Keratinocyte (primary cell): ENCODE results near the gene AKR1B1. TPM values are rescaled to one million over a fixed set of nuclear protein-coding genes. Genes with fewer than 3 reads are reported as not detected.

Experiments used
- DNase-seq: peaks from one replicate; pipeline ENCODE4 v3.0.0-alpha.2; 2011; ENCODE audit warnings: low read depth, missing footprints, low spot score
- FAIRE-seq: peaks from 2 replicates; lab custom pipeline; 2011; peaks lifted over from hg19 to GRCh38; lab: Jason Lieb, UNC
- H2AFZ ChIP-seq: 2 replicates; pipeline ENCODE4 v1.6.0; 2012; ENCODE audit warnings: low read length, control low read depth, inconsistent platforms; ENCODE audit not compliant: control insufficient read depth
- H3K27ac ChIP-seq: 2 replicates; pipeline ENCODE4 v1.5.1; 2011; ENCODE audit warnings: low read length; ENCODE audit not compliant: control insufficient read depth, insufficient read depth
- H3K27me3 ChIP-seq: 3 replicates; pipeline ENCODE4 v1.6.0; 2011; ENCODE audit warnings: low read length; ENCODE audit not compliant: control insufficient read depth, insufficient read depth; ENCODE audit errors: extremely low read depth
- H3K36me3 ChIP-seq, 2 experiments: 2 replicates in 1 of 2; 3 replicates in 1 of 2; pipeline ENCODE4 v1.5.1; 2011; ENCODE audit warnings: low read length in 2 of 2, mild to moderate bottlenecking in 1 of 2; ENCODE audit not compliant: control insufficient read depth in 2 of 2, insufficient read depth in 2 of 2; ENCODE audit errors: extremely low read depth in 1 of 2
- H3K4me1 ChIP-seq: 3 replicates; pipeline ENCODE4 v1.5.1; 2011; ENCODE audit warnings: low read length; ENCODE audit not compliant: control insufficient read depth, insufficient read depth; ENCODE audit errors: extremely low read depth
- H3K4me2 ChIP-seq: 3 replicates; pipeline ENCODE4 v1.6.0; 2011; ENCODE audit warnings: low read depth, low read length; ENCODE audit not compliant: control insufficient read depth, insufficient read depth; ENCODE audit errors: extremely low read depth
- H3K4me3 ChIP-seq, 3 experiments: fragments of 200-600 bp in 1 of 3; sonication (generic) in 1 of 3; 2 replicates in 2 of 3; 3 replicates in 1 of 3; pipeline ENCODE4 v1.5.1; 2011 to 2016; ENCODE audit warnings: low read length in 3 of 3, mild to moderate bottlenecking in 3 of 3, control low read depth in 2 of 3, inconsistent platforms in 1 of 3, low read depth in 1 of 3, mixed read lengths in 1 of 3, mixed run types in 1 of 3, moderate library complexity in 1 of 3; ENCODE audit not compliant: control insufficient read depth in 2 of 3, insufficient read depth in 2 of 3; ENCODE audit errors: extremely low read depth in 1 of 3
- H3K79me2 ChIP-seq: 2 replicates; pipeline ENCODE4 v1.6.0; 2012; ENCODE audit warnings: low read length; ENCODE audit not compliant: control insufficient read depth, insufficient read depth
- H3K9ac ChIP-seq: 3 replicates; pipeline ENCODE4 v1.6.0; 2011; ENCODE audit warnings: low read length; ENCODE audit not compliant: control insufficient read depth, insufficient read depth; ENCODE audit errors: extremely low read depth
- H3K9me1 ChIP-seq: 3 replicates; pipeline ENCODE4 v1.6.0; 2011; ENCODE audit warnings: low read length; ENCODE audit not compliant: control insufficient read depth, insufficient read depth; ENCODE audit errors: extremely low read depth
- H3K9me3 ChIP-seq: 2 replicates; pipeline ENCODE4 v1.5.1; 2012; ENCODE audit warnings: low read depth, low read length; ENCODE audit not compliant: control insufficient read depth
- H4K20me1 ChIP-seq: 3 replicates; pipeline ENCODE4 v1.6.0; 2011; ENCODE audit warnings: low read length; ENCODE audit not compliant: control insufficient read depth, insufficient read depth; ENCODE audit errors: extremely low read depth
- CTCF ChIP-seq, 3 experiments: IDR thresholded peaks in 1 of 3; conservative IDR thresholded peaks in 1 of 3; optimal IDR thresholded peaks in 1 of 3; 2 replicates in 2 of 3; 3 replicates in 1 of 3; pipeline versions ENCODE3 to v1.5.1; 2011; ENCODE audit warnings: low read length in 3 of 3, mild to moderate bottlenecking in 3 of 3, moderate library complexity in 2 of 3, control low read depth in 1 of 3, inconsistent platforms in 1 of 3; ENCODE audit not compliant: insufficient read depth in 2 of 3; ENCODE audit errors: extremely low read depth in 1 of 3
- EZH2 ChIP-seq: IDR thresholded peaks from one replicate; pipeline ENCODE4 v1.6.1; 2012; ENCODE audit warnings: inconsistent platforms, mild to moderate bottlenecking, low read length, moderate library complexity
- dilution Hi-C: fragments of 300-500 bp; cut with MboI; formaldehyde crosslinking; loops from one replicate; pipeline ENCODE4 v1.7.0; 2020; ENCODE audit warnings: low sequenced_read_pairs; ENCODE audit not compliant: extremely low pct_ligation_motif_present
- polyA plus RNA-seq, 5 experiments: library from polyadenylated mRNA; depleted of rRNA in 3 of 5; stranded (reverse) in 3 of 5; stranded (forward) in 1 of 5; unstranded in 1 of 5; fragments of >200 nt; gene quantifications; 1 replicate in 1 of 5; 2 replicates in 3 of 5; 3 replicates in 1 of 5; pipeline versions ENCODE4 v1.2.1 to v1.2.3, GENCODE V29; 2011 to 2012; ENCODE audit warnings: missing spikeins in 2 of 5, low read depth in 1 of 5, low replicate concordance in 1 of 5

AKR1B1 gene
- polyA plus RNA-seq, 1 donor (not counting 4 experiments of a cell fraction or from before 2014, with no cell fraction given), result 139 TPM

GRCh38 chr7:134446446-134446845, 12.5 kb downstream of the AKR1B1 start:
- Histone ChIP-seq H3K79me2 (no peaks in the 10 kb centered on the region), H3K4me3 (no peak overlapping the region)

GRCh38 chr7:134444961-134445315, 14.0 kb downstream of the AKR1B1 start:
- TF ChIP-seq CTCF (optimal IDR thresholded peaks at IDR 0.05 in 1 of 3, IDR thresholded peaks at IDR 0.05 in 1 of 3, conservative IDR thresholded peaks at IDR 0.05 in 1 of 3; ENCODE audit: extremely low read depth in 1 of 3, insufficient read depth in 2 of 3, low read length in 3 of 3), result no peak
- H3K9me3 ChIP-seq, result no peaks in the 10 kb centered on the region
- H4K20me1 ChIP-seq, result no peaks in the 10 kb centered on the region
- H3K9me1 ChIP-seq, result no peaks in the 10 kb centered on the region
- peaks cover 19 to 37% of the 10 kb centered on the region in 2 experiments for H3K36me3 ChIP-seq
- H3K27ac ChIP-seq, result no peak overlapping the region
- H3K4me3 ChIP-seq, result no peak overlapping the region
- dilution Hi-C loops, result no loop called here
- H2AFZ ChIP-seq, result no peak overlapping the region
- H3K79me2 ChIP-seq, result no peaks in the 10 kb centered on the region
- no peak overlapping the region for H3K9ac ChIP-seq
- H3K4me1 ChIP-seq, result peaks cover 32% of the 10 kb centered on the region
- no peak for FAIRE-seq
- H3K4me2 ChIP-seq, result no peak overlapping the region
- H3K27me3 ChIP-seq, result no peaks in the 10 kb centered on the region
- no peak for DNase-seq

More at GRCh38 chr7:134446446-134446845, 12.5 kb downstream of the AKR1B1 start:
- Histone ChIP-seq H2AFZ (no peak overlapping the region), H3K27me3 (no peaks in the 10 kb centered on the region), H3K27ac (no peak overlapping the region), H4K20me1 (no peaks in the 10 kb centered on the region), H3K9me1 (no peaks in the 10 kb centered on the region), H3K4me1 (peaks cover 32% of the 10 kb centered on the region), H3K4me2 (no peak overlapping the region), H3K9me3 (no peaks in the 10 kb centered on the region), H3K9ac (no peak overlapping the region), H3K36me3 (peaks cover 29 to 51% of the 10 kb centered on the region in 2 experiments)
- FAIRE-seq, result no peak
- dilution Hi-C loops, result no loop called here
- no peak for DNase-seq
- no peak for TF ChIP-seq CTCF (optimal IDR thresholded peaks at IDR 0.05 in 1 of 3, IDR thresholded peaks at IDR 0.05 in 1 of 3, conservative IDR thresholded peaks at IDR 0.05 in 1 of 3; ENCODE audit: extremely low read depth in 1 of 3, insufficient read depth in 2 of 3, low read length in 3 of 3)
- TF ChIP-seq EZH2, result no peak
